ENCODE results near the gene KIF24. TPM values are rescaled to one million over a fixed set of nuclear protein-coding genes. Genes with fewer than 3 reads are reported as not detected.
A peak's percentile ranks its signal among the peaks of the same experiment; 100 is the strongest.

KIF24 gene
- total and polyA plus RNA-seq, 4 experiments from 2014 or later, result 0.22 to 0.32 TPM; not detected in 2

DNA sequence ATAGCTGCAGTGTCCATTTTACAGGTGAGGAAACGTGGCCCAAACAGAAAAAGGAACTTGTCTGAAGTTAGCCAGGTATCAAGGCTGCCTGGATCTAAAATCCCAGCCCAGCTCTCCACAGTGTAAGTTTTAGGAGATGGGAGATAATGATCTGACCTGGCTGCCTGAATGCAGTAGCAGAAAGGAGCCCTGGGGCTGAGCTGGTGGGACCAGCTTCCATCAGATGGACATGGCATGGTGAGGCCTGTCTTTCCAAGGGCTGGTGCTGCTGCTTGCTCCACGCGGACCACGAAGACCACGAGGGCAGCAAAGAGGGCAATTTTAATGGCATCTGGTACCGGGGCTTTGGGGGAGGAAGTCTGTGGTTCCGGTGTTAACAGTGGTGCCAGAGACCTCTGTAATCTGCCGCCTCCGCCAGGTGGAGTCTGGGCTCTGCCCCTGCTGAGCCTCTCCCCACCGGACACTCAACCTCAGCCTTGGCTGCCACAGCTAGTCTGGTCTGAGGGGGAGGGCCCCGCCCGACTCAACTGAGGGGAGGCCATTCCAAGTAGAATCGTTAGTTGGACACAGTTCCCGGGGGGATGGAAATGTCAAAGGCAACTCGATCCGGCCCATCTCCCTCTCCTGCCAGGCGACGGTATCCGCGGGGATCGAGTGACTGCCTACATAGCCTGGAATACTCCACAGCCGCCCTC is 47.0 kb upstream of the KIF24 start:
- peak overlapping the region; percentile 92 to 98 (median 94) for H3K4me3 Mint-ChIP-seq
- no peaks in the 10 kb centered on the region for H3K27me3 Mint-ChIP-seq
- Histone ChIP-seq H3K27me3 (ENCODE audit: insufficient read depth, low read length) (no peaks in the 10 kb centered on the region), H3K9me3 (ENCODE audit: control insufficient read depth in 1 of 2, low read length in 2 of 2) (no peaks in the 10 kb centered on the region), H3K4me1 (ENCODE audit: insufficient read depth, low read length) (peaks cover 34% of the 10 kb centered on the region), H3K27ac (ENCODE audit: low read depth, low read length) (peak overlapping the region; percentile 49), H3K4me3 (ENCODE audit: low read length in 2 of 2) (peak overlapping the region; percentile 39 to 77), H3K36me3 (ENCODE audit: insufficient read depth, low read length) (no peaks in the 10 kb centered on the region)
- peak; percentile 42 to 71 (median 54) for DNase-seq
- POLR2A ChIA-PET (ENCODE audit: partially characterized antibody), result interaction anchor here (0.5 to 4.3 kb wide), 7 partner anchors 44 to 902 kb away, joined by 3 to 33 read pairs (median 5); partner anchors contain the start of genes DNAI1, FAM219A, GALT and NOL6
- H3K4me1 Mint-ChIP-seq, result peaks cover 28 to 47% (median 39%) of the 10 kb centered on the region in 4 donors
- intact Hi-C loops (cut with micrococcal nuclease), result loop anchor here (1.0 to 5.0 kb wide), 6 partner anchors 82 to 1357 kb away; partner anchors contain the start of genes B4GALT1, CREB3, DCAF12 and DNAI1
- CTCF ChIA-PET (ENCODE audit: partially characterized antibody), result interaction anchor here (0.6 to 8.2 kb wide), 10 partner anchors 12 to 216 kb away, joined by 3 to 88 read pairs (median 4); no protein-coding TSS in a partner anchor
- H3K9me3 Mint-ChIP-seq, result peaks cover 0 to 1% (median 0%) of the 10 kb centered on the region in 8 donors
- H3K27ac Mint-ChIP-seq, result peak overlapping the region; percentile 56 to 97 (median 93)
- peaks cover 0 to 10% of the 10 kb centered on the region in 2 donors for H3K36me3 Mint-ChIP-seq

DNA sequence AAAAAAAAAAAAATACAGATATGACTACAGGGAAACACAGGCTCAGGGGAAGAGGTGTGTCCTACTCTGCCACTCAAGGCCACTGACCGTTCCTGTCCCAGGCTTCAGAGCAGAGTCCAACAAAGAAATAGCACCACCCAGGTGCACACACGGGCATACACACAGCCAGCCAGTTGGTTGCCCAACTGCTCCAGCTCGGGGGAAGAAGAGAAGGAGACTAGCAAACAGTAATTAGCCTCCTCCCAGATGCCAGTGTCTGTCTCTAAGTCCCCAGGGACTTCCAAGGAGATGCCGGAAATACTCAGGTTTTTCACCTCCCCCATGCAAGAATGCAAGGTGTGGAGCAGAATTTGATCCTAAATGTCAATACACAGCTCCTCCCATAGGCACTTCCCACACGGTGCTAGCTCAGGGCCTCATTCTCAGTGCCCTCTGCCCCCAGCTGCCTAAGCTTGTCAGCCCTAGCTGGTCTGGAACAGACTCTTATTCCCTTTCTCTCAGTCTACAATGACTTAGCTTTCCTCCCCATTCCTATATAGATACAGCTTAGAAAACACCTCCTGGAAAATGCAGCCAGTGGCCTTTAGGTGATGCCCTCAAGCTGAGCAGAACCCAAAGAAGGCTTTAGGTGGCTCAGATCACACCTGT is 46.0 kb upstream of the KIF24 start:
- POLR2A ChIA-PET (ENCODE audit: partially characterized antibody), result interaction anchor here (4.3 kb wide), 1 partner anchor 43 kb away, joined by 33 read pairs; the partner anchor contains the start of gene NUDT2

DNA sequence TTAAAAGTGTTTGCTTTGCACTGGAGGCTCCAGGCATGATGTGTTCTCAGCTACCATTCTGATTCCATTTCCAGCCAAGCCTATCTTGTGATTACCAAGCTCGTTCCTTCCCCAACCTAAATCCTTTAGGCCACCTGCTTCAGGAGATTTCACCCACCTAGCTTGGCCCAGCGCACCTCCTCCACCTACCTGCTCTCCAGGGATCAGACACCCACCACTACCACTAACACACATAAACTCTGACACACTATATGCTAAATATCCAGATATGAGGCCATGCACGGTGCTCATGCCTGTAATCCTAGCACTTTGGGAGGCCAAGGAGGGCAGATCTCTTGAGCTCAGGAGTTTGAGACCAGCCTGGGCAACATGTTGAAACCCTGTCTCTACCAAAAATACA is 45.3 kb upstream of the KIF24 start:
- CTCF ChIA-PET (ENCODE audit: partially characterized antibody), result interaction anchor here (1.3 to 8.2 kb wide), 3 partner anchors 8 to 120 kb away, joined by 3 to 54 read pairs (median 10); no protein-coding TSS in a partner anchor
- peaks cover 0 to 13% of the 10 kb centered on the region in 2 donors for H3K36me3 Mint-ChIP-seq
- H3K27me3 Mint-ChIP-seq, result no peaks in the 10 kb centered on the region
- DNase-seq, result no peak
- intact Hi-C loops (cut with micrococcal nuclease), result no loop called here
- no peak overlapping the region for H3K4me3 Mint-ChIP-seq
- peaks cover 18 to 30% (median 24%) of the 10 kb centered on the region in 4 donors for H3K4me1 Mint-ChIP-seq
- H3K27ac Mint-ChIP-seq, result peak overlapping the region in 3 of 7 donors; percentile 37 to 56 (median 43)
- Histone ChIP-seq H3K4me1 (ENCODE audit: insufficient read depth, low read length) (peaks cover 20% of the 10 kb centered on the region), H3K36me3 (ENCODE audit: insufficient read depth, low read length) (no peaks in the 10 kb centered on the region), H3K27me3 (ENCODE audit: insufficient read depth, low read length) (no peaks in the 10 kb centered on the region), H3K4me3 (ENCODE audit: low read length in 2 of 2) (no peak overlapping the region), H3K9me3 (ENCODE audit: control insufficient read depth in 1 of 2, low read length in 2 of 2) (no peaks in the 10 kb centered on the region), H3K27ac (ENCODE audit: low read depth, low read length) (no peak overlapping the region)
- H3K9me3 Mint-ChIP-seq, result peaks cover 0 to 1% (median 0%) of the 10 kb centered on the region in 8 donors
- POLR2A ChIA-PET (ENCODE audit: partially characterized antibody), result interaction anchor here (4.3 kb wide), 1 partner anchor 42 kb away, joined by 33 read pairs; the partner anchor contains the start of gene NUDT2

More for the DNA sequence above, 46.0 kb upstream of the KIF24 start:
- Histone ChIP-seq H3K4me1 (ENCODE audit: insufficient read depth, low read length) (peaks cover 26% of the 10 kb centered on the region), H3K27ac (ENCODE audit: low read depth, low read length) (no peak overlapping the region), H3K4me3 (ENCODE audit: low read length in 2 of 2) (no peak overlapping the region), H3K36me3 (ENCODE audit: insufficient read depth, low read length) (no peaks in the 10 kb centered on the region), H3K9me3 (ENCODE audit: control insufficient read depth in 1 of 2, low read length in 2 of 2) (no peaks in the 10 kb centered on the region), H3K27me3 (ENCODE audit: insufficient read depth, low read length) (no peaks in the 10 kb centered on the region)
- H3K4me3 Mint-ChIP-seq, result peak overlapping the region; percentile 71 to 98 (median 94)
- CTCF ChIA-PET (ENCODE audit: partially characterized antibody), result interaction anchor here (0.6 to 8.2 kb wide), 6 partner anchors 9 to 121 kb away, joined by 3 to 54 read pairs (median 4); no protein-coding TSS in a partner anchor
- no peak for DNase-seq
- H3K9me3 Mint-ChIP-seq, result peaks cover 0 to 1% (median 0%) of the 10 kb centered on the region in 8 donors
- H3K36me3 Mint-ChIP-seq, result peaks cover 0 to 13% of the 10 kb centered on the region in 2 donors
- peaks cover 25 to 37% (median 31%) of the 10 kb centered on the region in 4 donors for H3K4me1 Mint-ChIP-seq
- peak overlapping the region; percentile 56 to 97 (median 91) for H3K27ac Mint-ChIP-seq
- intact Hi-C loops (cut with micrococcal nuclease), result loop anchor here (5.0 kb wide), 2 partner anchors 262 to 1208 kb away; partner anchors contain the start of genes B4GALT1 and SIGMAR1
- H3K27me3 Mint-ChIP-seq, result no peaks in the 10 kb centered on the region

DNA sequence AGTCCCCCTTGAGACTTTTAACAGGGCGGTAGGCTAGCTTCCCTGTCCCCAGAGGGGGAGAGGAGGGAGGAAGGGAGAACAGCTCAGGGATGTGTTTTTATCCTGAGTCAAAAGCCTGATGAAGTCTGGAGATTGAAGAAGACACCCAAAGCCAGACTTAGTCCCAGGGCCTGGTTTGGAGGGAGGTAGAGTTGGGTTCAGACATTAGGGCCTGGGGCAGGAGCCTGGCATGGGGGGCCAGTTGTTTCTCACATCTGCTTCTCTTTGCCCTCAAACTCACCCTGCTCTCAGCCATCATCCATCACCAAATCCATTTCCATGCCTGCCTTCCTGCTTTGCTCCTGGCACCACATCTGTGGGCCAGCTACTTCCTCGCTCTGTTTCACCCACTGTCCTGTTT is 44.7 kb upstream of the KIF24 start:
- no peak for DNase-seq
- H3K9me3 Mint-ChIP-seq, result peaks cover 0 to 1% (median 0%) of the 10 kb centered on the region in 8 donors
- H3K27ac Mint-ChIP-seq, result peak overlapping the region in 1 of 7 donors; percentile 65
- H3K9me3 ChIP-seq (ENCODE audit: control insufficient read depth in 1 of 2, low read length in 2 of 2), result no peaks in the 10 kb centered on the region
- no peaks in the 10 kb centered on the region for H3K27me3 Mint-ChIP-seq
- ChIA-PET CTCF (ENCODE audit: partially characterized antibody) (interaction anchor here (2.3 to 8.2 kb wide), 2 partner anchors 42 to 119 kb away, joined by 10 to 54 read pairs; no protein-coding TSS in a partner anchor), POLR2A (ENCODE audit: partially characterized antibody) (no interaction called here)
- peaks cover 0 to 14% of the 10 kb centered on the region in 2 donors for H3K36me3 Mint-ChIP-seq
- H3K4me3 ChIP-seq (ENCODE audit: low read length in 2 of 2), result no peak overlapping the region
- H3K27ac ChIP-seq (ENCODE audit: low read depth, low read length), result no peak overlapping the region
- intact Hi-C loops (cut with micrococcal nuclease), result no loop called here
- H3K36me3 ChIP-seq (ENCODE audit: insufficient read depth, low read length), result no peaks in the 10 kb centered on the region
- no peak overlapping the region for H3K4me3 Mint-ChIP-seq
- H3K4me1 Mint-ChIP-seq, result peaks cover 15 to 25% (median 20%) of the 10 kb centered on the region in 4 donors
- no peaks in the 10 kb centered on the region for H3K27me3 ChIP-seq (ENCODE audit: insufficient read depth, low read length)
- peaks cover 16% of the 10 kb centered on the region for H3K4me1 ChIP-seq (ENCODE audit: insufficient read depth, low read length)

DNA sequence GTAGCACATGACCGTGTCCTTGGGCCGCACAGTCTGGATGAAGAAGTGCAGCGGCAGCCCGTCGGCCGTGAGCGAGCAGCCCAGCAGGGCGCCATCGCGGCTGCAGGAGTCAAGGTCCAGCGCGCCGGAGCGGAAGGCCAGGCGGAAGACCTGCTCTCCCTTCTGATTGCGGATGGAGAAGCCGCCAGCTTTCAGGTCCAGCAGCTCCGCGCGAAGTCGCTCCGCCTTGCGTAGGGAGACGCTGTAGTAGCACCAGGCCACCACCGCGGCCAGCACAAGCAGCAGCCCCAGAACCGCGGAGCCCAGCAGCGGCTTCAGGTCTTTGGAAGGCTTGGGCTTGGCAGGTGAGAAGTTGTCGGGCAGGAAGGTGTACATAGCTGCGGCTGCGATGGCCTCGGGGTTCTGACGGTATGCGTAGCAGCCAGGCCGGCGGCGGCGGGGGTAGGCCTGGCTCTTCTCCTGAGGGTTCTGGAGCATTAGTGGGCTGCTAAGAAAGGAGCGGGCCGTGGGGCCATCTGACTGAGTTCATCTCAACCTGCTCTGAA is 43.5 kb upstream of the KIF24 start:
- Mint-ChIP-seq H3K27me3 (no peaks in the 10 kb centered on the region), H3K9me3 (peaks cover 0 to 4% (median 0%) of the 10 kb centered on the region in 8 donors), H3K4me3 (no peak overlapping the region), H3K4me1 (peaks cover 11 to 21% (median 16%) of the 10 kb centered on the region in 4 donors), H3K36me3 (peaks cover 0 to 23% of the 10 kb centered on the region in 2 donors), H3K27ac (peak overlapping the region in 1 of 7 donors; percentile 23)
- peaks cover 16% of the 10 kb centered on the region for H3K4me1 ChIP-seq (ENCODE audit: insufficient read depth, low read length)
- H3K27me3 ChIP-seq (ENCODE audit: insufficient read depth, low read length), result no peaks in the 10 kb centered on the region
- no peak overlapping the region for H3K4me3 ChIP-seq (ENCODE audit: low read length in 2 of 2)
- POLR2A ChIA-PET (ENCODE audit: partially characterized antibody), result no interaction called here
- DNase-seq, result no peak
- CTCF ChIA-PET (ENCODE audit: partially characterized antibody), result interaction anchor here (2.3 kb wide), 1 partner anchor 41 kb away, joined by 10 read pairs; no protein-coding TSS in a partner anchor
- intact Hi-C loops (cut with micrococcal nuclease), result no loop called here
- no peak overlapping the region for H3K27ac ChIP-seq (ENCODE audit: low read depth, low read length)
- no peaks in the 10 kb centered on the region for H3K36me3 ChIP-seq (ENCODE audit: insufficient read depth, low read length)
- H3K9me3 ChIP-seq (ENCODE audit: control insufficient read depth in 1 of 2, low read length in 2 of 2), result no peaks in the 10 kb centered on the region

DNA sequence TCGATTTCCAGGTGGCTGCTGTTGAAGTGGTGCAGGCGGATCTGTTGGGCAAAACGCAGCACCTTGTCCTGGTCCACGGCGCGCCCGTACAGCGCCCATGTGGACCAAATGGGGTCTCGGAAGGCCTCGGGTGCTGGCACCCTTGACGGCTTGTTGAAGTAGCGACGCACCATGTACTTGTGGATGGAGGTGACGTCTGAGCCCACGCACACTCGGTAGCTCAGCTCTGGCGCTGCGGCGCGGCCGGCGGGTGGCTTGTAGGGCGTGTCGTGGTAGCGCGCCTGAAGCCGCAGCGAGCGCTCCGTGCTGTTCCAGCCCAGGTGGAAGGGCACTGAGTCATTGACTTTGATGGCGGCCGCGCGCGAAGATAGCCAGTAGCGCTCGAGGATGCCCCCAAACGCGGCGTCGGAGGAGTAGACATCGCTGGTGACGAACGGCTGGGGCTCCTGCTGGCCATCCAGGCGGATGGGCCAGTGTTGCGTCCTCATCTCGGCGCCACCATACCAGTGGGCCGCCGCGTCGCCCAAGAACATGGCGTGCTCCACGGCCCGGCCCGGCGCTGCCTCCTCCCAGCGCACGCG is 42.9 kb upstream of the KIF24 start:
- ChIA-PET POLR2A (ENCODE audit: partially characterized antibody) (no interaction called here), CTCF (ENCODE audit: partially characterized antibody) (interaction anchor here (2.3 kb wide), 1 partner anchor 40 kb away, joined by 10 read pairs; no protein-coding TSS in a partner anchor)
- no peak overlapping the region for H3K4me3 ChIP-seq (ENCODE audit: low read length in 2 of 2)
- H3K27me3 ChIP-seq (ENCODE audit: insufficient read depth, low read length), result no peaks in the 10 kb centered on the region
- DNase-seq, result no peak
- intact Hi-C loops (cut with micrococcal nuclease), result no loop called here
- H3K9me3 ChIP-seq (ENCODE audit: control insufficient read depth in 1 of 2, low read length in 2 of 2), result no peaks in the 10 kb centered on the region
- peaks cover 0 to 4% (median 0%) of the 10 kb centered on the region in 8 donors for H3K9me3 Mint-ChIP-seq
- H3K27ac ChIP-seq (ENCODE audit: low read depth, low read length), result no peak overlapping the region
- H3K36me3 ChIP-seq (ENCODE audit: insufficient read depth, low read length), result no peaks in the 10 kb centered on the region
- peaks cover 10 to 17% (median 13%) of the 10 kb centered on the region in 4 donors for H3K4me1 Mint-ChIP-seq
- no peak overlapping the region for H3K27ac Mint-ChIP-seq
- no peak overlapping the region for H3K4me3 Mint-ChIP-seq
- H3K4me1 ChIP-seq (ENCODE audit: insufficient read depth, low read length), result peaks cover 10% of the 10 kb centered on the region
- peaks cover 3 to 28% of the 10 kb centered on the region in 2 donors for H3K36me3 Mint-ChIP-seq
- H3K27me3 Mint-ChIP-seq, result no peaks in the 10 kb centered on the region

Measured in CD4-positive, alpha-beta memory T cell (primary cell).